GM19397 (cell line): ENCODE measurements around the gene PPM1K.

Source experiments
- ATAC-seq: cut with Tn5 transposase; IDR thresholded peaks from one replicate; pipeline ENCODE4 v1.9.1; 2021; ENCODE audit warnings: mild to moderate bottlenecking, moderate library complexity; ENCODE audit not compliant: unreplicated experiment

The PPM1K gene

GRCh38 chr4:88277711-88278225 lies 6.6 kb downstream of the PPM1K start:
- no peak for ATAC-seq

GRCh38 chr4:88276952-88277710 lies 7.2 kb downstream of the PPM1K start:
- no peak for ATAC-seq

GRCh38 chr4:88275949-88276515 lies 8.3 kb downstream of the PPM1K start:
- no peak for ATAC-seq

GRCh38 chr4:88275516-88275915 lies 8.8 kb downstream of the PPM1K start:
- peak; percentile 60 for ATAC-seq

GRCh38 chr4:88268913-88269312 lies 15.4 kb downstream of the PPM1K start:
- no peak for ATAC-seq

GRCh38 chr4:88264336-88264735 lies 20.0 kb downstream of the PPM1K start:
- ATAC-seq: no peak

GRCh38 chr4:88257726-88258125 lies 26.6 kb downstream of the PPM1K start:
- ATAC-seq: no peak

GRCh38 chr4:88255111-88255510 lies 29.2 kb downstream of the PPM1K start:
- ATAC-seq: no peak

GRCh38 chr4:88251924-88252323 lies 32.4 kb downstream of the PPM1K start:
- no peak for ATAC-seq

GRCh38 chr4:88247148-88247547 lies 37.2 kb downstream of the PPM1K start:
- no peak for ATAC-seq

- no peak for ATAC-seq
Measured at GRCh38 chr4:88246600-88246999, 37.8 kb downstream of the PPM1K start.

- peak; percentile 89 for ATAC-seq
Measured at GRCh38 chr4:88244816-88245579, 39.4 kb downstream of the PPM1K start.

GRCh38 chr4:88244056-88244455 lies 40.3 kb downstream of the PPM1K start:
- ATAC-seq: no peak

GRCh38 chr4:88242144-88242543 lies 42.2 kb downstream of the PPM1K start:
- no peak for ATAC-seq

- ATAC-seq: no peak
Measured at GRCh38 chr4:88240297-88240714, 44.1 kb downstream of the PPM1K start.

- no peak for ATAC-seq
Measured at GRCh38 chr4:88230969-88231771, 53.2 kb downstream of the PPM1K start.

GRCh38 chr4:88230461-88230891 lies 53.9 kb downstream of the PPM1K start:
- ATAC-seq: no peak

GRCh38 chr4:88227734-88228133 lies 56.6 kb downstream of the PPM1K start:
- no peak for ATAC-seq

- no peak for ATAC-seq
Measured at GRCh38 chr4:88226143-88226542, 58.2 kb downstream of the PPM1K start.

GRCh38 chr4:88225232-88226105 lies 58.9 kb downstream of the PPM1K start:
- ATAC-seq: no peak
